Cardiac fibroblast (primary cell): ENCODE data around the gene KDR.

Source experiments
- DNase-seq, 2 donors: peaks; one replicate each; pipeline versions ENCODE4 v3.0.0 to v3.0.0-alpha.2; 2010; ENCODE audit warnings: low read depth in 2 of 2
- H3K4me3 ChIP-seq, 2 donors: replicated peaks in 1 of 2; 1 replicate in 1 of 2; 2 replicates in 1 of 2; pipeline ENCODE4 v1.5.1; 2011; ENCODE audit warnings: low read depth in 2 of 2, low read length in 2 of 2, mild to moderate bottlenecking in 2 of 2, moderate library complexity in 1 of 2
- CTCF ChIP-seq: IDR thresholded peaks from one replicate; pipeline ENCODE4 v1.5.1; 2011; ENCODE audit warnings: low read depth, mild to moderate bottlenecking, low read length, inconsistent platforms

KDR gene

GRCh38 chr4:55087009-55087912 is 38.1 kb downstream of the KDR start:
- TF ChIP-seq CTCF, result no peak
- no peak overlapping the region for H3K4me3 ChIP-seq
- DNase-seq, result no peak

DNA sequence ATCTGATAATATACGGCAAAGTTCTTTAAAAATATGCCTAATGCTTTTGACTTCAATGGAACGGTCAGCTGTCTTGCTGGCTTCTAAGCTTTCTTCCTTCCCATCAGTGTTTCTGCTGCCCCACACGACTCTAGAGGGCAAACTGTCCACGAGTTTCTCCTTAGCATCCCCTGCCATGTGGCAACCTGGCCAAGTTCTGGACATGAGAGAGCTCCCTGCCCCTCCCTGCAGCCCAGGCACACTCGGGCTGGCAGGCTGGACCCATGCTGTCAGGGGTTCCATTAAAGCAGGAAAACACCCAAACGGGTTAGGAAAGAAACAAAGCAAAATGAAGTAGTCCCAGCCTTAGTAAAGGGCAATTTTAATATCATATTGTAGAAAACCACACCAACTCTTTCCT is 38.8 kb downstream of the KDR start:
- no peak for TF ChIP-seq CTCF
- H3K4me3 ChIP-seq, result no peak overlapping the region
- DNase-seq, result no peak

GRCh38 chr4:55083735-55084134 is 41.7 kb downstream of the KDR start:
- no peak overlapping the region for H3K4me3 ChIP-seq
- no peak for DNase-seq
- no peak for TF ChIP-seq CTCF

- no peak for TF ChIP-seq CTCF
- no peak overlapping the region for H3K4me3 ChIP-seq
- no peak for DNase-seq
Measured at GRCh38 chr4:55082756-55083155, 42.6 kb downstream of the KDR start.

- H3K4me3 ChIP-seq, result no peak overlapping the region
- DNase-seq, result peak in 1 of 2 donors; percentile 46
- TF ChIP-seq CTCF, result no peak
Measured at GRCh38 chr4:55080174-55080865, 45.1 kb downstream of the KDR start.

GRCh38 chr4:55079451-55080173 is 45.8 kb downstream of the KDR start:
- DNase-seq, result no peak
- no peak for TF ChIP-seq CTCF
- no peak overlapping the region for H3K4me3 ChIP-seq
